HL-60 (cell line): ENCODE measurements around the gene NRXN3.

ENCODE experiments used
- GABPA ChIP-seq: IDR thresholded peaks from 2 replicates; pipeline ENCODE4 v1.6.1; 2012; ENCODE audit warnings: low read depth
- POLR2AphosphoS5 ChIP-seq: IDR thresholded peaks from 2 replicates; pipeline ENCODE4 v1.6.1; 2012; ENCODE audit warnings: low read depth
- REST ChIP-seq: IDR thresholded peaks from 2 replicates; pipeline ENCODE4 v1.6.1; 2012; ENCODE audit warnings: low read depth; ENCODE audit not compliant: insufficient replicate concordance
- TF ChIP-seq, protein P1 (sequence below): IDR thresholded peaks from one replicate; pipeline ENCODE4 v1.5.1; 2011; ENCODE audit warnings: low read length, control low read depth, inconsistent platforms; ENCODE audit not compliant: insufficient read depth

- TF ChIP-seq GABPA (no peak), POLR2AphosphoS5 (no peak), REST (no peak)
- TF ChIP-seq, protein P1, sequence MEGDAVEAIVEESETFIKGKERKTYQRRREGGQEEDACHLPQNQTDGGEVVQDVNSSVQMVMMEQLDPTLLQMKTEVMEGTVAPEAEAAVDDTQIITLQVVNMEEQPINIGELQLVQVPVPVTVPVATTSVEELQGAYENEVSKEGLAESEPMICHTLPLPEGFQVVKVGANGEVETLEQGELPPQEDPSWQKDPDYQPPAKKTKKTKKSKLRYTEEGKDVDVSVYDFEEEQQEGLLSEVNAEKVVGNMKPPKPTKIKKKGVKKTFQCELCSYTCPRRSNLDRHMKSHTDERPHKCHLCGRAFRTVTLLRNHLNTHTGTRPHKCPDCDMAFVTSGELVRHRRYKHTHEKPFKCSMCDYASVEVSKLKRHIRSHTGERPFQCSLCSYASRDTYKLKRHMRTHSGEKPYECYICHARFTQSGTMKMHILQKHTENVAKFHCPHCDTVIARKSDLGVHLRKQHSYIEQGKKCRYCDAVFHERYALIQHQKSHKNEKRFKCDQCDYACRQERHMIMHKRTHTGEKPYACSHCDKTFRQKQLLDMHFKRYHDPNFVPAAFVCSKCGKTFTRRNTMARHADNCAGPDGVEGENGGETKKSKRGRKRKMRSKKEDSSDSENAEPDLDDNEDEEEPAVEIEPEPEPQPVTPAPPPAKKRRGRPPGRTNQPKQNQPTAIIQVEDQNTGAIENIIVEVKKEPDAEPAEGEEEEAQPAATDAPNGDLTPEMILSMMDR = no peak
Observed at GRCh38 chr14:79544698-79545070, 1374.5 kb downstream of the NRXN3 start.
